GM10248 (cell line): ENCODE measurements around the gene PAQR9.
A peak's percentile ranks its signal among the peaks of the same experiment; 100 is the strongest.

Experiments used
- CTCF ChIA-PET: fragments of 300-600 bp; sonication (Branson Sonifier 250); formaldehyde crosslinking; extraction: SDS; loops from one replicate; lab custom pipeline; 2021; ENCODE audit warnings: antibody characterized with exemption; lab: Yijun Ruan, JAX
- POLR2A ChIA-PET: fragments of 350-650 bp; sonication (Branson Sonifier 250); formaldehyde crosslinking; extraction: SDS; loops from one replicate; lab custom pipeline; 2020; ENCODE audit warnings: antibody characterized with exemption; lab: Yijun Ruan, JAX
- DNase-seq: peaks from one replicate; pipeline ENCODE4 v3.0.0; 2012; ENCODE audit errors: extremely low spot score
- TF ChIP-seq, protein P1 (sequence below): IDR thresholded peaks from 2 replicates; pipeline ENCODE4 v1.5.1; 2012; ENCODE audit warnings: mild to moderate bottlenecking, low read depth; ENCODE audit errors: extremely low read depth, missing control alignments, control extremely low read depth

PAQR9 gene

GRCh38 chr3:143002083-143002712 lies 38.7 kb upstream of the PAQR9 start:
- peak; percentile 32 for DNase-seq
- ChIA-PET CTCF (interaction anchor here (0.8 to 5.3 kb wide), 9 partner anchors 8 to 672 kb away, joined by 3 to 27 read pairs (median 4); no protein-coding TSS in a partner anchor), POLR2A (interaction anchor here (0.8 to 1.2 kb wide), 2 partner anchors 11 to 424 kb away, joined by 3 to 5 read pairs; partner anchors contain the start of gene ATR)

GRCh38 chr3:143001369-143002082 lies 38.1 kb upstream of the PAQR9 start, which contains the start of gene U2SURP:
Gene U2SURP, plus strand, starts transcription at chr3:143001570. Its CDS starts 59 bp downstream, at chr3:143001629.
- TF ChIP-seq, protein P1, sequence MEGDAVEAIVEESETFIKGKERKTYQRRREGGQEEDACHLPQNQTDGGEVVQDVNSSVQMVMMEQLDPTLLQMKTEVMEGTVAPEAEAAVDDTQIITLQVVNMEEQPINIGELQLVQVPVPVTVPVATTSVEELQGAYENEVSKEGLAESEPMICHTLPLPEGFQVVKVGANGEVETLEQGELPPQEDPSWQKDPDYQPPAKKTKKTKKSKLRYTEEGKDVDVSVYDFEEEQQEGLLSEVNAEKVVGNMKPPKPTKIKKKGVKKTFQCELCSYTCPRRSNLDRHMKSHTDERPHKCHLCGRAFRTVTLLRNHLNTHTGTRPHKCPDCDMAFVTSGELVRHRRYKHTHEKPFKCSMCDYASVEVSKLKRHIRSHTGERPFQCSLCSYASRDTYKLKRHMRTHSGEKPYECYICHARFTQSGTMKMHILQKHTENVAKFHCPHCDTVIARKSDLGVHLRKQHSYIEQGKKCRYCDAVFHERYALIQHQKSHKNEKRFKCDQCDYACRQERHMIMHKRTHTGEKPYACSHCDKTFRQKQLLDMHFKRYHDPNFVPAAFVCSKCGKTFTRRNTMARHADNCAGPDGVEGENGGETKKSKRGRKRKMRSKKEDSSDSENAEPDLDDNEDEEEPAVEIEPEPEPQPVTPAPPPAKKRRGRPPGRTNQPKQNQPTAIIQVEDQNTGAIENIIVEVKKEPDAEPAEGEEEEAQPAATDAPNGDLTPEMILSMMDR = no peak
- ChIA-PET POLR2A (interaction anchor here (0.7 to 1.2 kb wide), 3 partner anchors 10 to 423 kb away, joined by 3 to 5 read pairs (median 3); partner anchors contain the start of gene ATR), CTCF (interaction anchor here (0.9 to 5.3 kb wide), 8 partner anchors 8 to 976 kb away, joined by 3 to 27 read pairs (median 4); no protein-coding TSS in a partner anchor)
- DNase-seq = peak; percentile 96

More at GRCh38 chr3:143002083-143002712, 38.7 kb upstream of the PAQR9 start:
- TF ChIP-seq, protein P1 = no peak

GRCh38 chr3:143001034-143001368 lies 37.5 kb upstream of the PAQR9 start:
- CTCF ChIA-PET = interaction anchor here (1.0 to 5.3 kb wide), 7 partner anchors 9 to 975 kb away, joined by 3 to 27 read pairs (median 5); no protein-coding TSS in a partner anchor
- DNase-seq = peak; percentile 85
- TF ChIP-seq, protein P1 = no peak
- POLR2A ChIA-PET = interaction anchor here (0.7 to 1.2 kb wide), 2 partner anchors 412 to 422 kb away, joined by 3 read pairs; partner anchors contain the start of gene ATR

DNA sequence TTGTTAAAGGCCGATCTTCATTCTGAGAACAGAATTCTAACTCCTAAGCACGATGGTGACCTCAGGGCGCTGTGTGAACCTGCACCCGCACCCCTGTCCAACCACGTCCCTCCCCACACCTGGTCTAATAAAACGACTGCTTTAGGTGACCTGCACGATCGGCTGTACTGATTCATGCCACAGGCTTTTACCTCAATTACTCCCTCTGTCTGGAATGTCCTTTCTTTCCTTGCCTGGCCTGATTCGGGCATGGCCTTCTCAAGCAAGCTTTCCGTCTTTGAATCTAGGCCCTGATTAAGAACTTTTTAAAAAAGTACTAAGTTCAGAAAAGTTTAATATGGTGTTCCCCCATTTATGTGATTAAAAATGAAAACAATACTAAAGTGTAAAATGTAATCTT lies 37.1 kb upstream of the PAQR9 start:
- DNase-seq = no peak
- ChIA-PET CTCF (interaction anchor here (1.8 to 5.3 kb wide), 3 partner anchors 9 to 172 kb away, joined by 5 to 27 read pairs (median 7); no protein-coding TSS in a partner anchor), POLR2A (interaction anchor here (0.6 to 0.7 kb wide), 2 partner anchors 12 to 412 kb away, joined by 3 to 4 read pairs; no protein-coding TSS in a partner anchor)
- TF ChIP-seq, protein P1 = no peak

DNA sequence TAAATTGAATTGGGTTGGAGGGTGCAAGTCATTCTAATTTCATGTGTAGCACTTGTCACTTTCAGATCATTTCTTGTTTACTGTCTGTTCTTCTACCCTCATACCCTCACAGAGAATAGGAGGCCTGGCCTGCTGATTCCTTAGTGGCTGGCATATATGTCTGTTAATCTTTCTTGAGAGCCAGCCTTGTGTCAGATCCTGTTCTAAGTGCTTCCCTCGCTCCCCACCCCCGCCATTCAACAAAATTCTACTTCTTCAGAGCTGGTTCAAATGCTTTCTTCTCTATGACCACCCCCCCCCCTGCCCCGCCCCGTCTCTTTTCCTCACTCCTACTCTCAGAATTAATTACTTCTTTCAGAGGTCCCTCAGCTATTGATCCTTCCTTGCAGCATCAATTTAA lies 36.4 kb upstream of the PAQR9 start:
- CTCF ChIA-PET = interaction anchor here (0.7 to 5.3 kb wide), 3 partner anchors 36 to 173 kb away, joined by 3 to 27 read pairs (median 3); no protein-coding TSS in a partner anchor
- TF ChIP-seq, protein P1 = no peak
- POLR2A ChIA-PET = interaction anchor here (0.6 kb wide), 2 partner anchors 12 kb away, joined by 3 to 4 read pairs; no protein-coding TSS in a partner anchor
- no peak for DNase-seq

GRCh38 chr3:142998439-142998838 lies 35.0 kb upstream of the PAQR9 start:
- POLR2A ChIA-PET = no interaction called here
- DNase-seq = no peak
- TF ChIP-seq, protein P1 = no peak
- CTCF ChIA-PET = interaction anchor here (1.4 to 9.1 kb wide), 3 partner anchors 170 to 171 kb away, joined by 3 to 130 read pairs (median 27); no protein-coding TSS in a partner anchor
